ENCODE results near the gene RGS4. TPM values are rescaled to one million over a fixed set of nuclear protein-coding genes. Genes with fewer than 3 reads are reported as not detected.
"Not testable (repeated sequence)": the region's sequence is repeated elsewhere in the genome, so short reads cannot be mapped to it uniquely, and the experiment has no call there.

RGS4 gene
- total RNA-seq, 1 donor from 2014 or later = 20.8 TPM

DNA sequence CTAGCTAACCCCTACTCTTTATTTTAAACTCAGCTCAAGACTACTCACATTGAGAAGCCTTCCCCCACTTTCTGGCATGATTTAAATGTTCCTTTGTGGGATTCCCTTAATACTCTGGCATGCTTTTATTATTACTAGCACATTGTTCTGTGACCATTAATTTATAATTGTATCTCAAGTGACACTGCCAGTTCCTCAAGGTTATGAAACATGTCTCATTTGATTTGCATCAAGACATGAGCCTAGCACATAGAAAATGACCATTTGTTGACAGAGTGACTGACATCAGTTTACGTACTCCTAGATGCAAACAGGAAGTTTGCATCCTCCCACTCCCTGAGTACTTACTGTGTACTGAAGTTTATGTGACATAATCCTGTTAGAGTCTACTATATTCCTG is 15.2 kb downstream of the RGS4 start:
- H3K36me3 ChIP-seq (ENCODE audit: control insufficient read depth, insufficient read depth, low read length) = no peaks in the 10 kb centered on the region
- DNase-seq (ENCODE audit: low read depth) = no peak
- no peak for TF ChIP-seq CTCF (IDR thresholded peaks at IDR 0.05; ENCODE audit: insufficient read depth, low read length, poor library complexity, severe bottlenecking)
- no peaks in the 10 kb centered on the region for H3K27me3 ChIP-seq (ENCODE audit: control insufficient read depth, insufficient read depth, low read length)
- H3K4me3 ChIP-seq (ENCODE audit: low read depth, low read length) = no peak overlapping the region

- Histone ChIP-seq H3K4me3 (ENCODE audit: low read depth, low read length) (no peak overlapping the region), H3K36me3 (ENCODE audit: control insufficient read depth, insufficient read depth, low read length) (no peaks in the 10 kb centered on the region), H3K27me3 (ENCODE audit: control insufficient read depth, insufficient read depth, low read length) (no peaks in the 10 kb centered on the region)
- TF ChIP-seq CTCF (IDR thresholded peaks at IDR 0.05; ENCODE audit: insufficient read depth, low read length, poor library complexity, severe bottlenecking) = no peak
- no peak for DNase-seq (ENCODE audit: low read depth)
Observed at GRCh38 chr1:163085041-163085903, 16.1 kb downstream of the RGS4 start.

- no peaks in the 10 kb centered on the region for H3K27me3 ChIP-seq (ENCODE audit: control insufficient read depth, insufficient read depth, low read length)
- no peak for TF ChIP-seq CTCF (IDR thresholded peaks at IDR 0.05; ENCODE audit: insufficient read depth, low read length, poor library complexity, severe bottlenecking)
- DNase-seq (ENCODE audit: low read depth) = no peak
- H3K36me3 ChIP-seq (ENCODE audit: control insufficient read depth, insufficient read depth, low read length) = no peaks in the 10 kb centered on the region
- no peak overlapping the region for H3K4me3 ChIP-seq (ENCODE audit: low read depth, low read length)
Observed at GRCh38 chr1:163085904-163086268, 16.7 kb downstream of the RGS4 start.

DNA sequence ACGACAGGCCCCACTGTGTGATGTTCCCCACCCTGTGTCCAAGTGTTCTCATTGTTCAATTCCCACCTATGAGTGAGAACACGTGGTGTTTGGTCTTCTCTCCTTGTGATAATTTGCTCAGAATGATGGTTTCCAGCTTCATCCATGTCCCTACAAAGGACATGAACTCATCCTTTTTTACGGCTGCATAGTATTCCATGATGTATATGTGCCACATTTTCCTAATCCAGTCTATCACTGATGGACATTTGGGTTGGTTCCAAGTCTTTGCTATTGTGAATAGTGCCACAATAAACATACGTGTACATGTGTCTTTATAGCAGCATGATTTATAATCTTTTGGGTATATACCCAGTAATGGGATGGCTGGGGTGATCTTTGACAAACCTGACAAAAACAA is 20.0 kb downstream of the RGS4 start:
- H3K27me3 ChIP-seq (ENCODE audit: control insufficient read depth, insufficient read depth, low read length); DNase-seq (ENCODE audit: low read depth); H3K4me3 ChIP-seq (ENCODE audit: low read depth, low read length); H3K36me3 ChIP-seq (ENCODE audit: control insufficient read depth, insufficient read depth, low read length): not testable (repeated sequence)

- H3K36me3 ChIP-seq (ENCODE audit: control insufficient read depth, insufficient read depth, low read length) = no peaks in the 10 kb centered on the region
- H3K27me3 ChIP-seq (ENCODE audit: control insufficient read depth, insufficient read depth, low read length) = no peaks in the 10 kb centered on the region
- H3K4me3 ChIP-seq (ENCODE audit: low read depth, low read length) = no peak overlapping the region
- peak; percentile 29 for DNase-seq (ENCODE audit: low read depth)
- no peak for TF ChIP-seq CTCF (IDR thresholded peaks at IDR 0.05; ENCODE audit: insufficient read depth, low read length, poor library complexity, severe bottlenecking)
Observed at GRCh38 chr1:163090321-163090945, 21.3 kb downstream of the RGS4 start.

GRCh38 chr1:163093169-163093568 is 24.0 kb downstream of the RGS4 start:
- Histone ChIP-seq H3K36me3 (ENCODE audit: control insufficient read depth, insufficient read depth, low read length) (no peaks in the 10 kb centered on the region), H3K4me3 (ENCODE audit: low read depth, low read length) (no peak overlapping the region), H3K27me3 (ENCODE audit: control insufficient read depth, insufficient read depth, low read length) (no peaks in the 10 kb centered on the region)
- DNase-seq (ENCODE audit: low read depth) = no peak
- no peak for TF ChIP-seq CTCF (IDR thresholded peaks at IDR 0.05; ENCODE audit: insufficient read depth, low read length, poor library complexity, severe bottlenecking)
